H9 (cell line): ENCODE measurements around the gene ATPAF1. TPM values are rescaled to one million over a fixed set of nuclear protein-coding genes. Genes with fewer than 3 reads are reported as not detected.

Experiments
- DNase-seq: peaks from one replicate; pipeline ENCODE4 v3.0.0-alpha.2; 2017
- H2AFZ ChIP-seq: one replicate; pipeline ENCODE4 v1.6.1; 2013; ENCODE audit warnings: mild to moderate bottlenecking, low read length, control low read depth, moderate library complexity
- H2AK5ac ChIP-seq: 2 replicates; pipeline ENCODE4 v1.6.1; 2013; ENCODE audit warnings: low read length, control low read depth, mixed read lengths; ENCODE audit not compliant: insufficient read length
- H2BK120ac ChIP-seq: one replicate; pipeline ENCODE4 v1.6.1; 2013; ENCODE audit warnings: low read depth, mild to moderate bottlenecking, low read length, control low read depth, inconsistent platforms; ENCODE audit not compliant: poor library complexity, severe bottlenecking
- H2BK12ac ChIP-seq: 2 replicates; pipeline ENCODE4 v1.6.1; 2013; ENCODE audit warnings: low read length, control low read depth, mixed read lengths, low read depth; ENCODE audit not compliant: insufficient read length
- H2BK15ac ChIP-seq: 2 replicates; pipeline ENCODE4 v1.6.1; 2013; ENCODE audit warnings: low read depth, low read length, control low read depth
- H2BK20ac ChIP-seq: one replicate; pipeline ENCODE4 v1.6.1; 2013; ENCODE audit warnings: low read depth, mild to moderate bottlenecking, low read length, control low read depth, inconsistent platforms; ENCODE audit not compliant: poor library complexity, severe bottlenecking
- H2BK5ac ChIP-seq: 2 replicates; pipeline ENCODE4 v1.6.1; 2013; ENCODE audit warnings: low read length, control low read depth, mixed read lengths; ENCODE audit not compliant: insufficient read length
- H3K14ac ChIP-seq: 2 replicates; pipeline ENCODE4 v1.6.1; 2013; ENCODE audit warnings: low read length, control low read depth; ENCODE audit not compliant: insufficient read depth
- H3K18ac ChIP-seq: 2 replicates; pipeline ENCODE4 v1.6.1; 2013; ENCODE audit warnings: low read depth, mild to moderate bottlenecking, mixed read lengths, low read length, control low read depth; ENCODE audit not compliant: insufficient read length
- H3K23ac ChIP-seq: 2 replicates; pipeline ENCODE4 v1.6.1; 2013; ENCODE audit warnings: low read length, control low read depth, mixed read lengths, low read depth; ENCODE audit not compliant: insufficient read length
- H3K23me2 ChIP-seq: 2 replicates; pipeline ENCODE4 v1.6.1; 2013; ENCODE audit warnings: low read depth, mild to moderate bottlenecking, mixed read lengths, low read length, control low read depth; ENCODE audit not compliant: insufficient read length, poor library complexity, severe bottlenecking
- H3K27ac ChIP-seq: 2 replicates; pipeline ENCODE4 v1.5.1; 2013; ENCODE audit warnings: low read length, control low read depth, mixed read lengths, low read depth; ENCODE audit not compliant: insufficient read length
- H3K27me3 ChIP-seq: 2 replicates; pipeline ENCODE4 v1.6.1; 2013; ENCODE audit warnings: low read length, control low read depth, inconsistent platforms; ENCODE audit not compliant: insufficient read depth
- H3K4ac ChIP-seq: 2 replicates; pipeline ENCODE4 v1.6.1; 2013; ENCODE audit warnings: low read depth, mild to moderate bottlenecking, control low read depth, inconsistent platforms, low read length, moderate library complexity
- H3K4me1 ChIP-seq: 2 replicates; pipeline ENCODE4 v1.6.1; 2013; ENCODE audit warnings: low read length, control low read depth, inconsistent platforms; ENCODE audit not compliant: insufficient read depth
- H3K4me2 ChIP-seq: 2 replicates; pipeline ENCODE4 v1.6.1; 2013; ENCODE audit warnings: low read length, control low read depth, mixed read lengths; ENCODE audit not compliant: insufficient read length, insufficient read depth
- H3K56ac ChIP-seq: 2 replicates; pipeline ENCODE4 v1.6.1; 2013; ENCODE audit warnings: low read depth, mild to moderate bottlenecking, mixed read lengths, low read length, control low read depth; ENCODE audit not compliant: insufficient read length
- H3K79me1 ChIP-seq: 2 replicates; pipeline ENCODE4 v1.6.1; 2013; ENCODE audit warnings: low read depth, mild to moderate bottlenecking, moderate library complexity, low read length, control low read depth, inconsistent platforms; ENCODE audit not compliant: insufficient read depth, poor library complexity, severe bottlenecking
- H3K79me2 ChIP-seq: 2 replicates; pipeline ENCODE4 v1.6.1; 2013; ENCODE audit warnings: low read length, control low read depth, inconsistent platforms; ENCODE audit not compliant: insufficient read depth
- H3K9ac ChIP-seq: 2 replicates; pipeline ENCODE4 v1.6.1; 2013; ENCODE audit warnings: low read length, control low read depth, mixed read lengths; ENCODE audit not compliant: insufficient read length; ENCODE audit errors: extremely low read depth
- H3K9me3 ChIP-seq: one replicate; pipeline ENCODE4 v1.6.1; 2013; ENCODE audit warnings: low read depth, low read length, inconsistent platforms; ENCODE audit not compliant: control insufficient read depth
- H3T11ph ChIP-seq: one replicate; pipeline ENCODE4 v1.6.1; 2013; ENCODE audit warnings: mild to moderate bottlenecking, low read length, control low read depth, inconsistent platforms
- H4K20me1 ChIP-seq: one replicate; pipeline ENCODE4 v1.6.1; 2013; ENCODE audit not compliant: control insufficient read depth, insufficient read length, insufficient read depth
- H4K5ac ChIP-seq: 2 replicates; pipeline ENCODE4 v1.6.1; 2013; ENCODE audit warnings: low read depth, mild to moderate bottlenecking, mixed read lengths, low read length, control low read depth; ENCODE audit not compliant: insufficient read length
- H4K8ac ChIP-seq: replicated peaks from 2 replicates; pipeline ENCODE4 v1.6.1; 2013; ENCODE audit warnings: low read length, control low read depth, mixed read lengths, low read depth; ENCODE audit not compliant: insufficient read length
- H4K91ac ChIP-seq: 2 replicates; pipeline ENCODE4 v1.6.1; 2013; ENCODE audit warnings: low read depth, mild to moderate bottlenecking, moderate library complexity, mixed read lengths, low read length, control low read depth; ENCODE audit not compliant: insufficient read length
- H3K27ac Mint-ChIP-seq, 3 experiments: 2 replicates in 2 of 3; 3 replicates in 1 of 3; pipeline ENCODE4 v1.8.0; 2020 to 2021; ENCODE audit warnings: mixed read lengths in 3 of 3, mild to moderate bottlenecking in 1 of 3, moderate library complexity in 1 of 3
- H3K27me3 Mint-ChIP-seq: 2 replicates; pipeline ENCODE4 v1.8.0; 2021; ENCODE audit warnings: low read depth, mild to moderate bottlenecking, moderate library complexity, mixed read lengths
- H3K36me3 Mint-ChIP-seq, 3 experiments: 2 replicates in 2 of 3; 3 replicates in 1 of 3; pipeline ENCODE4 v1.8.0; 2020 to 2021; ENCODE audit warnings: low read depth in 3 of 3, mixed read lengths in 3 of 3; ENCODE audit not compliant: insufficient read depth in 1 of 3
- H3K4me1 Mint-ChIP-seq, 2 experiments: 2 replicates each; pipeline ENCODE4 v1.8.0; 2020; ENCODE audit warnings: mixed read lengths in 2 of 2
- H3K4me3 Mint-ChIP-seq, 2 experiments: 2 replicates in 1 of 2; 3 replicates in 1 of 2; pipeline ENCODE4 v1.8.0; 2020 to 2021; ENCODE audit warnings: mild to moderate bottlenecking in 2 of 2, mixed read lengths in 2 of 2, moderate library complexity in 1 of 2
- H3K9me3 Mint-ChIP-seq, 2 experiments: 2 replicates in 1 of 2; 3 replicates in 1 of 2; pipeline ENCODE4 v1.8.0; 2020; ENCODE audit warnings: mild to moderate bottlenecking in 2 of 2, mixed read lengths in 2 of 2, moderate library complexity in 1 of 2
- WGBS: extraction: QIAGEN DNeasy Blood & Tissue Kit; methylation state at CpG from one replicate; pipeline ENCODE4 v1.1.7; 2013; ENCODE audit warnings: missing lambda C conversion rate, low lambda C conversion rate, mixed read lengths; ENCODE audit not compliant: insufficient read length; ENCODE audit errors: extremely low coverage; 5-methylcytosine and 5-hydroxymethylcytosine counted together
- long read RNA-seq: library from polyadenylated mRNA; unstranded; transcript quantifications from one replicate; pipeline ENCODE4 v2.0.0, GENCODE V29; 2020
- total RNA-seq: library from RNA; stranded (reverse); gene quantifications from 2 replicates; pipeline ENCODE4 v1.2.1, GENCODE V29; 2021
- TF ChIP-seq, protein P1 (sequence below): fragments of 200-600 bp; sonication (generic); conservative IDR thresholded peaks from 3 replicates; pipeline ENCODE4 v1.8.0; 2021; ENCODE audit warnings: antibody characterized with exemption, mild to moderate bottlenecking

The ATPAF1 gene, protein sequence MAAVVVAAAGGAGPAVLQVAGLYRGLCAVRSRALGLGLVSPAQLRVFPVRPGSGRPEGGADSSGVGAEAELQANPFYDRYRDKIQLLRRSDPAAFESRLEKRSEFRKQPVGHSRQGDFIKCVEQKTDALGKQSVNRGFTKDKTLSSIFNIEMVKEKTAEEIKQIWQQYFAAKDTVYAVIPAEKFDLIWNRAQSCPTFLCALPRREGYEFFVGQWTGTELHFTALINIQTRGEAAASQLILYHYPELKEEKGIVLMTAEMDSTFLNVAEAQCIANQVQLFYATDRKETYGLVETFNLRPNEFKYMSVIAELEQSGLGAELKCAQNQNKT
- 57.3 and 59.6 TPM in 2 replicates for total RNA-seq
- long read RNA-seq, full-length matches to known transcripts: 1 of 5 reads
- long read RNA-seq, partial matches to known transcripts: 3 of 5 reads
- long read RNA-seq, other reads (novel, unspliced or antisense): 1 of 5 reads

DNA sequence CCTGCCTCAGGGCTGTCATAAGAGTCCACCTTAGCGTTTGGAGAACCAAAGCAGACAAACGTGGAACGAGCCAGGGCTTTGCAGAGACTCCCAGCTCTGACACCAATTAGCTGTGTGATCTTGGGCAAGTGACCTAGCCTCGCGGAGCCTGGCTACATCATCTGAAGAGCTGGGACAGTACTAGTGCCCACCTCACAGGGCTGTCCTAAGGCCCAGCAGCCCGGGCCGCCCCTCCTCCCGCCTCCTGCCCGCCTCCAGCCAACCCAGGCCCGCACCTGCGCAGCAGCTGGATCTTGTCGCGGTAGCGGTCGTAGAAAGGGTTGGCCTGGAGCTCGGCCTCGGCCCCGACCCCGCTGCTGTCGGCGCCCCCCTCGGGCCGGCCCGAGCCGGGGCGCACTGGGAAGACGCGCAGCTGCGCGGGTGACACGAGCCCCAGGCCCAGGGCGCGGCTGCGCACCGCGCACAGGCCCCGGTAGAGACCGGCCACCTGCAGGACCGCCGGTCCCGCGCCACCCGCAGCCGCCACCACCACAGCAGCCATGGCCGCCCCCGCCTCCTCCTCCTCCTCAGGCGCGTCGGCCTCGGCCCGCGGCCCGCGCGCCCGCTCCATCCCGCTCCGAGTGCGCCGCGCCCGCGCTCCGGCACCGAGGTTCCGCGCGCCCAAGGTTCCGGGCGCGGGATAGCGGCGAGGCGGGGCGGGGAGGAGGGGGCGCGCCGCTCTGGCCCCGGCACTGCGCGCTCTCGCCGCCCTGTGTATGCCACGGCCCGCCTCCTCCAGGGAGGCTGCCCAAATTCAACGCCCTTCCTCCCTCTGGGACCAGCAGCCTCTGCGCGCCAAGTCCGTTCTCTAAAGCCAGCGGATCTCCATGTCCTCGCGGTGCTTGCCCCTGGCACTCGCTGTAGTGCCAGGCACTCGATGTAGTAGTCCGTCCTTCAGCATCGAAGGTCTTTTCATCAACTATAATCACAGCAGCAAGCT is at the start of gene ATPAF1:
ATPAF1 (minus strand) TSS at position 583 of the 979 bp plus-strand sequence; CDS start at position 541, 42 bp downstream.
- Mint-ChIP-seq H3K27me3 (no peaks in the 10 kb centered on the region), H3K36me3 (peaks cover 7 to 22% (median 20%) of the 10 kb centered on the region in 3 experiments; a peak in 6 of 7 replicates), H3K4me3 (peak within 1 kb of the TSS in 1 of 2 experiments; percentile 84; a peak in 3 of 5 replicates), H3K9me3 (no peaks in the 10 kb centered on the region), H3K4me1 (peaks cover 25 to 26% of the 10 kb centered on the region in 2 experiments), H3K27ac (0 out of 7 replicates have a peak within 1 kb of the TSS, but pooled peaks of 1 of the 3 experiments have one; percentile 69)
- Histone ChIP-seq H3K79me1 (no peaks in the 10 kb centered on the region), H2BK12ac (no peak within 1 kb of the TSS), H3K9me3 (no peaks in the 10 kb centered on the region), H3K18ac (peak within 1 kb of the TSS; percentile 47), H2BK120ac (no peak within 1 kb of the TSS), H3K9ac (peak within 1 kb of the TSS; percentile 53), H3K4me1 (no peaks in the 10 kb centered on the region; the same call in 1 of the 2 replicates), H2AFZ (peak within 1 kb of the TSS; percentile 53), H3K79me2 (no peaks in the 10 kb centered on the region), H4K5ac (no peak within 1 kb of the TSS), H4K20me1 (no peaks in the 10 kb centered on the region), H3T11ph (no peak within 1 kb of the TSS), H4K91ac (no peak within 1 kb of the TSS), H3K27ac (peak within 1 kb of the TSS; percentile 21), H3K4me2 (peak within 1 kb of the TSS; percentile 81), H2AK5ac (no peak within 1 kb of the TSS), H3K56ac (no peak within 1 kb of the TSS), H2BK15ac (no peak within 1 kb of the TSS), H2BK5ac (no peak within 1 kb of the TSS), H2BK20ac (no peak within 1 kb of the TSS), H3K23me2 (peaks cover 10% of the 10 kb centered on the region), H4K8ac (no peak within 1 kb of the TSS), H3K14ac (peak within 1 kb of the TSS; percentile 89), H3K4ac (no peak within 1 kb of the TSS), H3K23ac (no peak within 1 kb of the TSS), H3K27me3 (no peaks in the 10 kb centered on the region)
- TF ChIP-seq, protein P1, sequence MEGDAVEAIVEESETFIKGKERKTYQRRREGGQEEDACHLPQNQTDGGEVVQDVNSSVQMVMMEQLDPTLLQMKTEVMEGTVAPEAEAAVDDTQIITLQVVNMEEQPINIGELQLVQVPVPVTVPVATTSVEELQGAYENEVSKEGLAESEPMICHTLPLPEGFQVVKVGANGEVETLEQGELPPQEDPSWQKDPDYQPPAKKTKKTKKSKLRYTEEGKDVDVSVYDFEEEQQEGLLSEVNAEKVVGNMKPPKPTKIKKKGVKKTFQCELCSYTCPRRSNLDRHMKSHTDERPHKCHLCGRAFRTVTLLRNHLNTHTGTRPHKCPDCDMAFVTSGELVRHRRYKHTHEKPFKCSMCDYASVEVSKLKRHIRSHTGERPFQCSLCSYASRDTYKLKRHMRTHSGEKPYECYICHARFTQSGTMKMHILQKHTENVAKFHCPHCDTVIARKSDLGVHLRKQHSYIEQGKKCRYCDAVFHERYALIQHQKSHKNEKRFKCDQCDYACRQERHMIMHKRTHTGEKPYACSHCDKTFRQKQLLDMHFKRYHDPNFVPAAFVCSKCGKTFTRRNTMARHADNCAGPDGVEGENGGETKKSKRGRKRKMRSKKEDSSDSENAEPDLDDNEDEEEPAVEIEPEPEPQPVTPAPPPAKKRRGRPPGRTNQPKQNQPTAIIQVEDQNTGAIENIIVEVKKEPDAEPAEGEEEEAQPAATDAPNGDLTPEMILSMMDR: no peak
- peak; percentile 91 for DNase-seq
- WGBS: no CpG with 5 or more reads among the region's 96 CpGs
